ENCODE measurements around the gene METTL5.
"Not testable (repeated sequence)": the region's sequence is repeated elsewhere in the genome, so short reads cannot be mapped to it uniquely, and the experiment has no call there.

Gene METTL5

GRCh38 chr2:169822785-169823392 lies 1.8 kb downstream of the METTL5 start:
- H3K9me3 ChIP-seq: no peaks in the 10 kb centered on the region
- no peak for TF ChIP-seq CTCF (IDR thresholded peaks at IDR 0.05)
- no peak overlapping the region for H3K27ac ChIP-seq
- no peak overlapping the region for H3K4me3 ChIP-seq (ENCODE audit: low read depth in 1 of 2, low read length in 1 of 2)
- H3K36me3 ChIP-seq: peaks cover 17% of the 10 kb centered on the region
- H3K27me3 ChIP-seq: no peaks in the 10 kb centered on the region
- peaks cover 20% of the 10 kb centered on the region in 2 experiments for H3K4me1 ChIP-seq (ENCODE audit: control insufficient read depth in 1 of 2, insufficient read depth in 1 of 2, low read depth in 1 of 2, low read length in 1 of 2)

GRCh38 chr2:169822036-169822435 lies 2.7 kb downstream of the METTL5 start:
- H3K27me3 ChIP-seq: no peaks in the 10 kb centered on the region
- no peaks in the 10 kb centered on the region for H3K9me3 ChIP-seq
- H3K4me1 ChIP-seq (ENCODE audit: control insufficient read depth in 1 of 2, insufficient read depth in 1 of 2, low read depth in 1 of 2, low read length in 1 of 2): peaks cover 17 to 19% of the 10 kb centered on the region in 2 experiments
- no peak overlapping the region for H3K27ac ChIP-seq
- peaks cover 21% of the 10 kb centered on the region for H3K36me3 ChIP-seq
- no peak overlapping the region for H3K4me3 ChIP-seq (ENCODE audit: low read depth in 1 of 2, low read length in 1 of 2)
- TF ChIP-seq CTCF (IDR thresholded peaks at IDR 0.05): no peak

- H3K4me3 ChIP-seq (ENCODE audit: low read depth in 1 of 2, low read length in 1 of 2): not testable (repeated sequence)
Observed at GRCh38 chr2:169820101-169820500, 4.6 kb downstream of the METTL5 start.

GRCh38 chr2:169819106-169819505 lies 5.6 kb downstream of the METTL5 start:
- Histone ChIP-seq H3K27me3 (no peaks in the 10 kb centered on the region), H3K9me3 (no peaks in the 10 kb centered on the region), H3K4me1 (ENCODE audit: control insufficient read depth in 1 of 2, insufficient read depth in 1 of 2, low read depth in 1 of 2, low read length in 1 of 2) (peaks cover 5 to 6% of the 10 kb centered on the region in 2 experiments), H3K27ac (no peak overlapping the region), H3K4me3 (ENCODE audit: low read depth in 1 of 2, low read length in 1 of 2) (no peak overlapping the region), H3K36me3 (peaks cover 34% of the 10 kb centered on the region)
- TF ChIP-seq CTCF (IDR thresholded peaks at IDR 0.05): no peak

More at GRCh38 chr2:169820101-169820500, 4.6 kb downstream of the METTL5 start:
- Histone ChIP-seq H3K4me1 (ENCODE audit: control insufficient read depth in 1 of 2, insufficient read depth in 1 of 2, low read depth in 1 of 2, low read length in 1 of 2) (peaks cover 12 to 14% of the 10 kb centered on the region in 2 experiments), H3K36me3 (peaks cover 30% of the 10 kb centered on the region)
- H3K9me3 ChIP-seq, H3K27ac ChIP-seq, H3K27me3 ChIP-seq: not testable (repeated sequence)

- Histone ChIP-seq H3K27me3 (no peaks in the 10 kb centered on the region), H3K36me3 (peaks cover 41% of the 10 kb centered on the region), H3K9me3 (no peaks in the 10 kb centered on the region), H3K27ac (no peak overlapping the region), H3K4me3 (ENCODE audit: low read depth in 1 of 2, low read length in 1 of 2) (no peak overlapping the region), H3K4me1 (ENCODE audit: control insufficient read depth in 1 of 2, insufficient read depth in 1 of 2, low read depth in 1 of 2, low read length in 1 of 2) (no peaks in the 10 kb centered on the region)
- no peak for TF ChIP-seq CTCF (IDR thresholded peaks at IDR 0.05)
Observed at GRCh38 chr2:169818241-169818640, 6.5 kb downstream of the METTL5 start.

GRCh38 chr2:169817369-169817768 lies 7.3 kb downstream of the METTL5 start:
- H3K4me3 ChIP-seq (ENCODE audit: low read depth in 1 of 2, low read length in 1 of 2); H3K4me1 ChIP-seq (ENCODE audit: control insufficient read depth in 1 of 2, insufficient read depth in 1 of 2, low read depth in 1 of 2, low read length in 1 of 2): not testable (repeated sequence)
- H3K36me3 ChIP-seq: peaks cover 45% of the 10 kb centered on the region

GRCh38 chr2:169816961-169817360 lies 7.7 kb downstream of the METTL5 start:
- not testable (repeated sequence) for H3K9me3 ChIP-seq; H3K4me3 ChIP-seq (ENCODE audit: low read depth in 1 of 2, low read length in 1 of 2); H3K27ac ChIP-seq; H3K27me3 ChIP-seq; H3K4me1 ChIP-seq (ENCODE audit: control insufficient read depth in 1 of 2, insufficient read depth in 1 of 2, low read depth in 1 of 2, low read length in 1 of 2)
- peaks cover 49% of the 10 kb centered on the region for H3K36me3 ChIP-seq

More at GRCh38 chr2:169817369-169817768, 7.3 kb downstream of the METTL5 start:
- H3K27ac ChIP-seq, H3K9me3 ChIP-seq, H3K27me3 ChIP-seq: not testable (repeated sequence)

Data from neutrophil (primary cell).